ENCODE measurements around the gene PTPRG. TPM values are rescaled to one million over a fixed set of nuclear protein-coding genes. Genes with fewer than 3 reads are reported as not detected.

The PTPRG gene
- total RNA-seq, 2 donors from 2014 or later, result 26.0 to 26.3 TPM

DNA sequence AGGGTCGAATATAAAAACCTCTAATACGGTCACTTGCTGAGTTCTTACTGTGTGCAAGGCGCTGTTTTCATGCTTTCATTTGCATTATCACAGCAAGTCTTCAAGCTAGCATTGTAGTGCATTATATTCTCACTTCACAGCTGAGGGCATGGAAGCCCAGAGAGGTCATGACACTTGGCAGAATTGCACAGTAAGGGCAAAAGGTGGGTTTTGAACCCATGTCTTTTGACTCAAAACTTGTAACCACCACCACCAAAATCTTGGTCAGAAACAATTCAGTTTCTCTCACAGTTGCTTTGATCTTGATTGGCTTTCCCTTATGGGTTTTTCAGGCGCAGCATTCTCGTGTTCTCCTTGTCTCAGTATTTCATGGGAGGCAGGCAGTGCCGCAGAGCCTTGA lies 371.1 kb downstream of the PTPRG start:
- H3K9ac ChIP-seq (ENCODE audit: low read depth in 2 of 2, low read length in 2 of 2), result no peak overlapping the region
- no peak overlapping the region for H3K4me3 ChIP-seq
- H3K27me3 ChIP-seq, result no peaks in the 10 kb centered on the region
- peaks cover 2% of the 10 kb centered on the region for H3K4me1 ChIP-seq
- no peak overlapping the region for H3K27ac ChIP-seq
- TF ChIP-seq, protein P1, sequence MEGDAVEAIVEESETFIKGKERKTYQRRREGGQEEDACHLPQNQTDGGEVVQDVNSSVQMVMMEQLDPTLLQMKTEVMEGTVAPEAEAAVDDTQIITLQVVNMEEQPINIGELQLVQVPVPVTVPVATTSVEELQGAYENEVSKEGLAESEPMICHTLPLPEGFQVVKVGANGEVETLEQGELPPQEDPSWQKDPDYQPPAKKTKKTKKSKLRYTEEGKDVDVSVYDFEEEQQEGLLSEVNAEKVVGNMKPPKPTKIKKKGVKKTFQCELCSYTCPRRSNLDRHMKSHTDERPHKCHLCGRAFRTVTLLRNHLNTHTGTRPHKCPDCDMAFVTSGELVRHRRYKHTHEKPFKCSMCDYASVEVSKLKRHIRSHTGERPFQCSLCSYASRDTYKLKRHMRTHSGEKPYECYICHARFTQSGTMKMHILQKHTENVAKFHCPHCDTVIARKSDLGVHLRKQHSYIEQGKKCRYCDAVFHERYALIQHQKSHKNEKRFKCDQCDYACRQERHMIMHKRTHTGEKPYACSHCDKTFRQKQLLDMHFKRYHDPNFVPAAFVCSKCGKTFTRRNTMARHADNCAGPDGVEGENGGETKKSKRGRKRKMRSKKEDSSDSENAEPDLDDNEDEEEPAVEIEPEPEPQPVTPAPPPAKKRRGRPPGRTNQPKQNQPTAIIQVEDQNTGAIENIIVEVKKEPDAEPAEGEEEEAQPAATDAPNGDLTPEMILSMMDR (IDR thresholded peaks at IDR 0.05), result no peak
- intact Hi-C loops (cut with DNase I), result no loop called here
- DNase-seq, result no peak
- no peaks in the 10 kb centered on the region for H3K36me3 ChIP-seq
- H3K9me3 ChIP-seq, result no peaks in the 10 kb centered on the region

DNA sequence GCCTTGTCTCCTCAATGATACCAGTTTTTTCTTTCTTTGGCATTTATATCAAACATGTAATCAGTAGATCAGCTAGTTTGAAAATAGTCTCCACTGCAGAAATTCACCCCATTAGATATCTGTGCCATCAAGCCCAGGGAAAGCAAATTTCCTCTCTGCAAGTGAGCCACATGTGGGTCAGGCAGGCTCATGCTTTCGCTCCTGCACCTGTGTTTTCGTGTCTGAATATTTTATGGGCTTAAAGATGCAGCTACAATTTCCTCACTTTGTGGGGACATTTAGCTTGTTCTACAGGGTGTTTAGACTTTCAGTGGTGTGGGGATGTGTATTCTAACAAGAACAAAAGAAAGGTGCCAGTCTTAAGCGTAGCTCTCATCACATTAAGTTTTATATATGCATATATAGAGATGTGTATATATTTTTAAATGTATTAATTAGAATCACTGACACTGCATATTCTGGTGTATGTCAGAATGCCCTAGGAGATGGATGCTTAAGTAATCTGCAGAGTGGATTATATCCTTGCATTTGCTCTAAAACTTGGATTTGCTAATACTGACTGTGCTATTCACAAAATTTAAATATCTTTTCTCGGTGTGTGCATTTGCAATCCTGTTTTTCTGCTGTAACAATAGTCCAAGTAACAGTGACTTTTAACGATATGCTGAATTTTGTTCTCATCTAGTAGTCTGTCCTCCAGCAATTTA lies 372.6 kb downstream of the PTPRG start:
- Histone ChIP-seq H3K27ac (no peak overlapping the region), H3K36me3 (no peaks in the 10 kb centered on the region), H3K4me3 (no peak overlapping the region), H3K4me1 (peaks cover 2% of the 10 kb centered on the region), H3K9me3 (no peaks in the 10 kb centered on the region), H3K9ac (ENCODE audit: low read depth in 2 of 2, low read length in 2 of 2) (no peak overlapping the region), H3K27me3 (no peaks in the 10 kb centered on the region)
- intact Hi-C loops (cut with DNase I), result no loop called here
- TF ChIP-seq, protein P1 (IDR thresholded peaks at IDR 0.05), result no peak
- no peak for DNase-seq

DNA sequence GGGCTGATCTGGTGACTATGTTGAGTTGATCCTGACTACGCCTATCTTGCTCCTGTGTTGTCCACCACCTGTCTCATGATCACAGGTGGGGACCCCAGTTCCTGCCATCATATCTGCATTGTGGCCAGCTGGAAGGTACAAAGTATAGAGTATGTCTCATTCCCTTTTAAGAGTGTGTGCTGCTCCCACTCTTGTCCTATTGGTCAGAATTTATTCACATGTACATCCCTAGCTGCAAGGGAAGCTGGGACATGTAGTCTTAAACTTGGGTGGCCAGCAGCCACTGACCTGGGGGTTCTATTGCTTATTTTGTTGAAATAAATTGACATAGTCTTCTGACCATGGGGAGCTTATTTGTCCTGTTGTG lies 373.1 kb downstream of the PTPRG start:
- intact Hi-C loops (cut with DNase I), result no loop called here
- DNase-seq, result no peak
- H3K36me3 ChIP-seq, result no peaks in the 10 kb centered on the region
- no peak overlapping the region for H3K9ac ChIP-seq (ENCODE audit: low read depth in 2 of 2, low read length in 2 of 2)
- TF ChIP-seq, protein P1 (IDR thresholded peaks at IDR 0.05), result no peak
- no peak overlapping the region for H3K27ac ChIP-seq
- no peaks in the 10 kb centered on the region for H3K27me3 ChIP-seq
- H3K4me3 ChIP-seq, result no peak overlapping the region
- no peaks in the 10 kb centered on the region for H3K9me3 ChIP-seq
- H3K4me1 ChIP-seq, result peaks cover 2% of the 10 kb centered on the region

DNA sequence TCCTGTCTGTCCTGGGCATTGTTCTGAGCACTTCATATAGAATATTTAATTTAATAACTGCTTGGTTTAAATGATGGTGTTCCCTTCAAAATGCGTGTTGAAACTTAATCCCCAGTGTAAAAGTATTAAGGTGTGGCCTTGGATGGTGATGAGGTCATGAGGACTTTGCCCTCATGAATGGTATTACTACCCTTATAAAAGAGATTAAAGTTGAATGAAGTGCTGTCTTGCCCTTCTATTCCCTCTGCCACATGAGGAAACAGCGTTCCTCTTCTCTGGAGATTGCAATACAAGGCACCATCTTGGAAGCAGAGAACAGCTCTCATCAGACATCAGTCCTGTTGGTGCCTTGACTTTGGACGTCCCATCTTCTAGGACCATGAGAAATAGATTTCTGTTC lies 374.4 kb downstream of the PTPRG start:
- TF ChIP-seq, protein P1 (IDR thresholded peaks at IDR 0.05), result no peak
- Histone ChIP-seq H3K36me3 (no peaks in the 10 kb centered on the region), H3K27me3 (no peaks in the 10 kb centered on the region), H3K4me1 (peaks cover 2% of the 10 kb centered on the region), H3K4me3 (no peak overlapping the region), H3K9ac (ENCODE audit: low read depth in 2 of 2, low read length in 2 of 2) (no peak overlapping the region), H3K9me3 (no peaks in the 10 kb centered on the region), H3K27ac (no peak overlapping the region)
- intact Hi-C loops (cut with DNase I), result no loop called here
- peak; percentile 20 for DNase-seq

DNA sequence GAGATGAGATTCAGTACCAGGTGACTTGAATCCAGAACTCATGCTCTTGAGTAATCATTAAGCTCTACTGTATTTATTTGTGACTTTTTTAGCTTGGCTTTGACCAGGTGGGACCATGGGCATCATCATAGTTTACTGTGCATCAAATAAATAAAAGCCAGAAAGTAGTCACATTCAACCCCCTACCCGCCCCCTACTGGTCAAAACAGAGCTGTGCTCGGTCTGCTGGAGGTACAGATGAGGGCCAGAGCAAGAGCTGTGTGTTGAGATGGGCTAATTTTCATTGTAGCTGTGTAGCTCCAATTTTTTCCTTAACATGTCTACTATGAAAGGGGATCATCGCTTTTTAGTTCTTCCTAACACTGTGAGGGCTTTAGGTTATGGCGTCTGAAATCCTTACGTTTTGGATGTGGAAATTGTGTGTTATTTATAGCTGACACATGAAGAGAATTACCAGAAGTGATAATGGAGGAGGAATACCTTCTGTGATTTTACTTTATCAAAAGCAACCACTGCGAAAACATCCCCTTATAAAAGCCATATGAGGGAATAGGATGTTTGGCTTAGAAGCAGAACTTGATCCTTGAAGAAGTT lies 375.1 kb downstream of the PTPRG start:
- peak; percentile 23 for DNase-seq
- intact Hi-C loops (cut with DNase I), result no loop called here
- no peaks in the 10 kb centered on the region for H3K27me3 ChIP-seq
- H3K36me3 ChIP-seq, result no peaks in the 10 kb centered on the region
- TF ChIP-seq, protein P1 (IDR thresholded peaks at IDR 0.05), result no peak
- no peak overlapping the region for H3K4me3 ChIP-seq
- no peak overlapping the region for H3K27ac ChIP-seq
- H3K4me1 ChIP-seq, result peaks cover 2% of the 10 kb centered on the region
- no peak overlapping the region for H3K9ac ChIP-seq (ENCODE audit: low read depth in 2 of 2, low read length in 2 of 2)
- no peaks in the 10 kb centered on the region for H3K9me3 ChIP-seq
